B cell (primary cell): ENCODE results near the gene FAM53B. TPM values are rescaled to one million over a fixed set of nuclear protein-coding genes. Genes with fewer than 3 reads are reported as not detected.

Experiments
- ATAC-seq: fragments of 200-7000 bp; cut with Tn5 transposase; one replicate; pipeline ENCODE4 v1.10.0; 2021; ENCODE audit warnings: low read depth, mild to moderate bottlenecking, moderate number of reproducible peaks, moderate library complexity
- CTCF ChIA-PET: fragments of 350-600 bp; sonication (Branson Sonifier 250); formaldehyde crosslinking; loops from one replicate; lab custom pipeline; 2021; ENCODE audit warnings: antibody characterized with exemption, inconsistent platforms; lab: Charles Lee
- POLR2A ChIA-PET: fragments of 350-600 bp; sonication (Branson Sonifier 250); formaldehyde crosslinking; loops from one replicate; lab custom pipeline; 2021; ENCODE audit warnings: antibody characterized with exemption; lab: Charles Lee
- DNase-seq: peaks from one replicate; pipeline ENCODE4 v3.0.0; 2013
- H2AFZ ChIP-seq: 2 replicates; pipeline ENCODE4 v1.6.1; 2012; ENCODE audit warnings: mild to moderate bottlenecking, low read depth, low read length; ENCODE audit not compliant: insufficient read depth, poor library complexity, severe bottlenecking
- H3K27ac ChIP-seq, 2 donors: 1 replicate in 1 of 2; 2 replicates in 1 of 2; pipeline ENCODE4 v1.5.1; 2012 to 2013; ENCODE audit warnings: low read length in 2 of 2, mild to moderate bottlenecking in 2 of 2, moderate library complexity in 1 of 2
- H3K27me3 ChIP-seq, 4 experiments: fragments of 200-600 bp in 1 of 4; sonication (generic) in 1 of 4; replicated peaks in 1 of 4; 1 replicate in 2 of 4; 2 replicates in 2 of 4; pipeline versions ENCODE4 v1.6.1 to v1.7.0; 2013 to 2016; ENCODE audit warnings: low read length in 3 of 4, mild to moderate bottlenecking in 2 of 4, mixed read lengths in 1 of 4, moderate library complexity in 1 of 4; ENCODE audit not compliant: insufficient read depth in 4 of 4, control insufficient read depth in 3 of 4; ENCODE audit errors: control extremely low read depth in 1 of 4
- H3K36me3 ChIP-seq, 2 experiments: replicated peaks in 1 of 2; 1 replicate in 1 of 2; 2 replicates in 1 of 2; pipeline versions ENCODE4 v1.6.1 to v1.7.1; 2013; ENCODE audit warnings: low read length in 1 of 2; ENCODE audit not compliant: insufficient read depth in 2 of 2, control insufficient read depth in 1 of 2; ENCODE audit errors: control extremely low read depth in 1 of 2, extremely low read depth in 1 of 2
- H3K4me1 ChIP-seq, 2 donors: fragments of 200-600 bp in 1 of 2; sonication (generic) in 1 of 2; 1 replicate in 1 of 2; 2 replicates in 1 of 2; pipeline versions ENCODE4 v1.5.1 to v1.6.1; 2013 to 2017; ENCODE audit warnings: low read length in 2 of 2; ENCODE audit not compliant: control insufficient read depth in 2 of 2, insufficient read depth in 2 of 2
- H3K4me2 ChIP-seq: replicated peaks from 2 replicates; pipeline ENCODE3; 2012; ENCODE audit warnings: mild to moderate bottlenecking, low read depth, low read length; ENCODE audit not compliant: poor library complexity, severe bottlenecking
- H3K4me3 ChIP-seq, 5 experiments: fragments of 200-600 bp in 1 of 5; sonication (generic) in 1 of 5; 1 replicate in 3 of 5; 2 replicates in 2 of 5; pipeline versions ENCODE4 v1.5.1 to v1.7.0; 2011 to 2016; ENCODE audit warnings: low read length in 4 of 5, mild to moderate bottlenecking in 4 of 5, low read depth in 2 of 5, control low read depth in 1 of 5, moderate library complexity in 1 of 5; ENCODE audit not compliant: insufficient read depth in 1 of 5; ENCODE audit errors: control extremely low read depth in 1 of 5, extremely low read depth in 1 of 5
- H3K79me2 ChIP-seq: fragments of 200-600 bp; sonication (generic); one replicate; pipeline ENCODE4 v1.6.0; 2016; ENCODE audit warnings: low read length; ENCODE audit not compliant: control insufficient read depth, insufficient read depth
- H3K9ac ChIP-seq: fragments of 200-600 bp; sonication (generic); 2 replicates; pipeline ENCODE4 v1.6.1; 2017; ENCODE audit warnings: mild to moderate bottlenecking, low read length, moderate library complexity
- H3K9me3 ChIP-seq, 3 donors: one replicate each; pipeline versions ENCODE4 v1.6.1 to v1.7.1; 2013; ENCODE audit warnings: low read length in 2 of 3; ENCODE audit not compliant: control insufficient read depth in 2 of 3, insufficient read depth in 1 of 3; ENCODE audit errors: control extremely low read depth in 1 of 3
- H4K20me1 ChIP-seq: 2 replicates; pipeline ENCODE4 v1.6.0; 2012; ENCODE audit warnings: mild to moderate bottlenecking, low read length; ENCODE audit not compliant: insufficient read depth, control insufficient read depth, poor library complexity, severe bottlenecking
- H3K27ac Mint-ChIP-seq: one replicate; pipeline ENCODE4 v1.8.0; 2021; ENCODE audit warnings: mixed read lengths
- H3K27me3 Mint-ChIP-seq: one replicate; pipeline ENCODE4 v1.8.0; 2021; ENCODE audit warnings: mixed read lengths
- H3K4me1 Mint-ChIP-seq: one replicate; pipeline ENCODE4 v1.8.0; 2021; ENCODE audit warnings: mixed read lengths
- H3K4me3 Mint-ChIP-seq: one replicate; pipeline ENCODE4 v1.8.0; 2021; ENCODE audit warnings: mixed read lengths
- H3K9me3 Mint-ChIP-seq: one replicate; pipeline ENCODE4 v1.8.0; 2022; ENCODE audit warnings: mixed read lengths; ENCODE audit not compliant: insufficient read depth
- CTCF ChIP-seq: fragments of 200-600 bp; IDR thresholded peaks from one replicate; pipeline ENCODE4 v1.8.0; 2022; ENCODE audit warnings: antibody characterized with exemption, mild to moderate bottlenecking
- EZH2 ChIP-seq: IDR thresholded peaks from 2 replicates; pipeline ENCODE4 v1.6.1; 2012; ENCODE audit warnings: borderline replicate concordance, low read depth, mild to moderate bottlenecking, moderate library complexity, low read length; ENCODE audit not compliant: insufficient read depth, poor library complexity, severe bottlenecking
- WGBS: methylation state at CpG from one replicate; pipeline ENCODE4 v1.1.5; 2013; ENCODE audit warnings: missing lambda C conversion rate; ENCODE audit not compliant: insufficient coverage; 5-methylcytosine and 5-hydroxymethylcytosine counted together
- intact Hi-C: fragments of 100-400 bp; cut with micrococcal nuclease; formaldehyde crosslinking; loops from one replicate; pipeline ENCODE4 v1.10.0; 2022
- polyA plus RNA-seq: library from polyadenylated mRNA; depleted of rRNA; stranded (reverse); fragments of >200 nt; gene quantifications from 2 replicates; pipeline ENCODE4 v1.2.3, GENCODE V29; 2012
- total RNA-seq, 2 donors: library from RNA; stranded (reverse); fragments of 120-200 nt in 1 of 2; gene quantifications; 1 replicate in 1 of 2; 2 replicates in 1 of 2; pipeline versions ENCODE4 v1.2.3 to v1.2.4, GENCODE V29; 2013 to 2022

The FAM53B gene
- total and polyA plus RNA-seq, 2 donors (not counting 1 experiment from before 2014, with no cell fraction given) = 51.2 to 186 TPM

DNA sequence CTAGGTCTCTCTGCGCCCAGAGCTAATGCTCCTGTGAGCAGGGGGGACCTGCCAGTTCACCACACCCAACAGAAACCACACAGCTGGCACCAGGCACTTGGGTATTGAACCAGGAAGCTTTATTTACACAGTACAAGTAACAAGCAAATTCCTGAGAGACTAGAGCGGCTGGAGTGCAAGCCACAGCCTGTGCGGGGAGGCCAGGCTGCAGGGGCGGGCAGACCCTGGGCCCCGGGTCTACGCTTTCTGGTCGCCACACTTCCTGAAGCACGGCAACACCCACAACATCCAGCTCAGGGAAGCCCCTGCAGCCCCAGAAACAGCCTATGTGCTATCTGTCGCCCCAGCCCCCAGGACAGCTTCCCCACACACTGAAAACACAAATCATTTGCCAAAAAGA lies 125.0 kb downstream of the FAM53B start:
- peak overlapping the region; percentile 48 for H3K9ac ChIP-seq
- no peaks in the 10 kb centered on the region for H3K27me3 ChIP-seq
- intact Hi-C loops = loop anchor here (1.0 to 10.0 kb wide), 8 partner anchors 8 to 154 kb away; partner anchors contain the start of gene LHPP
- peaks cover 93% of the 10 kb centered on the region for H3K4me1 Mint-ChIP-seq
- peak; percentile 75 for ATAC-seq
- POLR2A ChIA-PET = interaction anchor here (0.6 to 11.6 kb wide), 28 partner anchors 9 to 315 kb away, joined by 3 to 163 read pairs (median 6); no protein-coding TSS in a partner anchor
- peak overlapping the region in 4 of 5 experiments; percentile 19 to 55 (median 28) for H3K4me3 ChIP-seq
- no peaks in the 10 kb centered on the region for H4K20me1 ChIP-seq
- H3K4me2 ChIP-seq = peak overlapping the region; percentile 83
- H2AFZ ChIP-seq = no peak overlapping the region
- H3K79me2 ChIP-seq = peaks cover 89% of the 10 kb centered on the region
- 0% methylated on average over 9 of the region's 9 CpGs for WGBS
- H3K4me1 ChIP-seq = peaks cover 96 to 100% of the 10 kb centered on the region in 2 donors
- CTCF ChIA-PET = interaction anchor here (0.6 to 7.2 kb wide), 21 partner anchors 9 to 127 kb away, joined by 3 to 91 read pairs (median 7); no protein-coding TSS in a partner anchor
- H3K9me3 ChIP-seq = peaks cover 0 to 9% (median 0%) of the 10 kb centered on the region in 3 donors
- TF ChIP-seq CTCF (no peak), EZH2 (no peak)
- H3K27ac Mint-ChIP-seq = peak overlapping the region; percentile 99
- H3K27me3 Mint-ChIP-seq = no peaks in the 10 kb centered on the region
- DNase-seq = peak; percentile 84
- H3K36me3 ChIP-seq = peaks cover 0 to 68% of the 10 kb centered on the region in 2 experiments
- peak overlapping the region; percentile 87 for H3K4me3 Mint-ChIP-seq
- peak overlapping the region; percentile 97 to 98 for H3K27ac ChIP-seq
- H3K9me3 Mint-ChIP-seq = no peaks in the 10 kb centered on the region

DNA sequence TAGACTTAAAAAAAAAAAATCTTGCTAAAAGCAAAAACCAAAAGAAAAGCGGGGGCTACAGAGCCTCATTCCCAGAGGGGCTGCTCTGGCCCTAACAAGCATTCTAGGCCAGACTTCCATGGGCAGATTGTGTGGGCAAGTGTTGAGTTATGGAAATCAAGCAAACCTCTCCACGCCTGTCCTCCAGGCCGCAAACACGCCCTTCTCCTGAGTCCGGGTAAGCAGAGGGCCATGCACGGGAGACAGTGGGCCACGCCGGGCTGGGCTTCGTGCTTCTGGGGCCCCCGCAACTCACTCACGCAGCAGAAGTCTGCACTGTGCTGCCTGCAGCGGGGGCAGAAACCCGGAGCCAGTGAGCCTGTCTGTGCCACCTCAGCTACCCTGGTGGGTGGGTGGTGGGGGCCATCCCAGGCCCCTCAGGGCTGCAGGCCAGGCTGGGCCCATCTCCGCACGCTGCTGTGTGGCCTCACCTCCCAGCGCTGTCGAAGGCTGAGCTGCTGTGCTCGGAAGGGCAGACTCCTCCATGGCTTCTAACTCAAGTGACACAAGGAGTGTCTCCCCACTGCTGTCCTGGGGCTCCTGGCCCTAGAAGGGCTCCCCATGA lies 125.6 kb downstream of the FAM53B start:
- H3K27me3 ChIP-seq = no peaks in the 10 kb centered on the region
- H3K9me3 ChIP-seq = peaks cover 0 to 9% (median 0%) of the 10 kb centered on the region in 3 donors
- peak; percentile 1 for ATAC-seq
- Mint-ChIP-seq H3K4me1 (peaks cover 93% of the 10 kb centered on the region), H3K9me3 (no peaks in the 10 kb centered on the region), H3K27ac (peak overlapping the region; percentile 99), H3K27me3 (no peaks in the 10 kb centered on the region), H3K4me3 (peak overlapping the region; percentile 87)
- H3K27ac ChIP-seq = peak overlapping the region; percentile 97 to 98
- H4K20me1 ChIP-seq = no peaks in the 10 kb centered on the region
- H3K36me3 ChIP-seq = peaks cover 0 to 63% of the 10 kb centered on the region in 2 experiments
- H3K9ac ChIP-seq = peak overlapping the region; percentile 48
- peak overlapping the region in 4 of 5 experiments; percentile 19 to 44 (median 28) for H3K4me3 ChIP-seq
- ChIA-PET POLR2A (interaction anchor here (0.5 to 11.6 kb wide), 27 partner anchors 9 to 315 kb away, joined by 3 to 163 read pairs (median 6); no protein-coding TSS in a partner anchor), CTCF (interaction anchor here (0.6 to 7.2 kb wide), 20 partner anchors 10 to 128 kb away, joined by 3 to 91 read pairs (median 8); no protein-coding TSS in a partner anchor)
- H3K4me2 ChIP-seq = peak overlapping the region; percentile 83
- no peak for TF ChIP-seq EZH2
- no peak for DNase-seq
- 89% methylated on average over 17 of the region's 18 CpGs for WGBS
- H2AFZ ChIP-seq = no peak overlapping the region
- H3K79me2 ChIP-seq = peaks cover 89% of the 10 kb centered on the region
- peaks cover 96 to 100% of the 10 kb centered on the region in 2 donors for H3K4me1 ChIP-seq
- intact Hi-C loops = loop anchor here (1.0 to 10.0 kb wide), 8 partner anchors 7 to 154 kb away; partner anchors contain the start of gene LHPP
